Ascending aorta (tissue), 2 donors: ENCODE results near the gene AHNAK. TPM values are rescaled to one million over a fixed set of nuclear protein-coding genes. Genes with fewer than 3 reads are reported as not detected.

ENCODE experiments used
- DNase-seq, 2 donors: peaks; one replicate each; pipeline ENCODE4 v3.0.0-alpha.2; 2019; ENCODE audit warnings: low spot score in 2 of 2
- H3K27ac ChIP-seq, 2 donors: fragments of 200-600 bp; sonication (generic); one replicate each; pipeline ENCODE4 v1.5.1; 2016 to 2017; ENCODE audit warnings: mild to moderate bottlenecking in 1 of 2
- H3K27me3 ChIP-seq: fragments of 200-600 bp; sonication (generic); one replicate; pipeline ENCODE4 v1.5.1; 2017
- H3K36me3 ChIP-seq, 2 donors: fragments of 200-600 bp; sonication (generic); one replicate each; pipeline ENCODE4 v1.5.1; 2016
- H3K4me1 ChIP-seq, 2 donors: fragments of 200-600 bp; sonication (generic); one replicate each; pipeline ENCODE4 v1.5.1; 2016 to 2017; ENCODE audit warnings: mild to moderate bottlenecking in 1 of 2
- H3K4me3 ChIP-seq, 2 donors: fragments of 200-600 bp; sonication (generic); one replicate each; pipeline ENCODE4 v1.5.1; 2016 to 2017; ENCODE audit warnings: mild to moderate bottlenecking in 1 of 2
- H3K9me3 ChIP-seq, 2 donors: fragments of 200-600 bp; sonication (generic); one replicate each; pipeline ENCODE4 v1.5.1; 2016
- CTCF ChIP-seq, 3 experiments: fragments of 200-600 bp in 2 of 3; fragments of 450-650 bp in 1 of 3; sonication (generic) in 2 of 3; IDR thresholded peaks; one replicate each; pipeline ENCODE4 v1.5.1; 2016 to 2019; ENCODE audit warnings: antibody characterized with exemption in 3 of 3, mild to moderate bottlenecking in 1 of 3, moderate library complexity in 1 of 3
- intact Hi-C: fragments of 100-400 bp; cut with DNase I; formaldehyde crosslinking; loops from one replicate; pipeline ENCODE4 v1.15.1; 2023
- total RNA-seq: library from RNA; depleted of rRNA; stranded (reverse); fragments of >200 nt; gene quantifications from one replicate; pipeline ENCODE4 v1.1.0, GENCODE V29; 2016

The AHNAK gene
- total RNA-seq, 1 donor from 2014 or later, result 718 TPM

GRCh38 chr11:62548545-62549335 lies 2.1 kb upstream of the AHNAK start:
- H3K9me3 ChIP-seq, result no peaks in the 10 kb centered on the region
- no peak for TF ChIP-seq CTCF (IDR thresholded peaks at IDR 0.05)
- intact Hi-C loops, result loop anchor here (5.0 kb wide), 1 partner anchor 294 kb away; no protein-coding TSS in a partner anchor
- peaks cover 0 to 5% of the 10 kb centered on the region in 2 donors for H3K36me3 ChIP-seq
- no peaks in the 10 kb centered on the region for H3K27me3 ChIP-seq
- H3K27ac ChIP-seq, result peak overlapping the region; percentile 96 to 99
- peaks cover 16 to 52% of the 10 kb centered on the region in 2 donors for H3K4me1 ChIP-seq
- H3K4me3 ChIP-seq, result peak overlapping the region in 1 of 2 donors; percentile 98
- DNase-seq, result no peak

- no peaks in the 10 kb centered on the region for H3K27me3 ChIP-seq
- H3K36me3 ChIP-seq, result peaks cover 0 to 5% of the 10 kb centered on the region in 2 donors
- peak overlapping the region; percentile 96 to 99 for H3K27ac ChIP-seq
- no peaks in the 10 kb centered on the region for H3K9me3 ChIP-seq
- intact Hi-C loops, result loop anchor here (5.0 kb wide), 1 partner anchor 295 kb away; no protein-coding TSS in a partner anchor
- peak overlapping the region; percentile 98 for H3K4me3 ChIP-seq
- H3K4me1 ChIP-seq, result peaks cover 15 to 49% of the 10 kb centered on the region in 2 donors
- no peak for TF ChIP-seq CTCF (IDR thresholded peaks at IDR 0.05)
- DNase-seq, result no peak
Observed at GRCh38 chr11:62547691-62548281, 1.2 kb upstream of the AHNAK start.

- H3K27ac ChIP-seq, result peak overlapping the region; percentile 96 to 99
- H3K36me3 ChIP-seq, result peaks cover 0 to 5% of the 10 kb centered on the region in 2 donors
- no peaks in the 10 kb centered on the region for H3K27me3 ChIP-seq
- DNase-seq, result peak in 1 of 2 donors; percentile 72
- no peak for TF ChIP-seq CTCF (IDR thresholded peaks at IDR 0.05)
- H3K9me3 ChIP-seq, result no peaks in the 10 kb centered on the region
- peaks cover 13 to 48% of the 10 kb centered on the region in 2 donors for H3K4me1 ChIP-seq
- H3K4me3 ChIP-seq, result peak overlapping the region; percentile 98
- intact Hi-C loops, result loop anchor here (1.0 to 5.0 kb wide), 3 partner anchors 9 to 295 kb away; no protein-coding TSS in a partner anchor
Observed at GRCh38 chr11:62546929-62547625, 471 bp upstream of the AHNAK start.

GRCh38 chr11:62545437-62546243 lies 966 bp downstream of the AHNAK start:
- intact Hi-C loops, result loop anchor here (1.0 to 5.0 kb wide), 5 partner anchors 11 to 297 kb away; no protein-coding TSS in a partner anchor

More at GRCh38 chr11:62545437-62546243, 966 bp downstream of the AHNAK start:
- peak; percentile 70 to 96 for DNase-seq
- peaks cover 0 to 5% of the 10 kb centered on the region in 2 donors for H3K36me3 ChIP-seq
- TF ChIP-seq CTCF (IDR thresholded peaks at IDR 0.05), result no peak
- H3K9me3 ChIP-seq, result no peaks in the 10 kb centered on the region
- H3K4me3 ChIP-seq, result peak overlapping the region; percentile 98
- peaks cover 14 to 48% of the 10 kb centered on the region in 2 donors for H3K4me1 ChIP-seq
- H3K27me3 ChIP-seq, result no peaks in the 10 kb centered on the region
- H3K27ac ChIP-seq, result peak overlapping the region; percentile 96 to 99
